ENCODE results near the gene CDC14B.
"Not testable (repeated sequence)": the region's sequence is repeated elsewhere in the genome, so short reads cannot be mapped to it uniquely, and the experiment has no call there.

Gene CDC14B

DNA sequence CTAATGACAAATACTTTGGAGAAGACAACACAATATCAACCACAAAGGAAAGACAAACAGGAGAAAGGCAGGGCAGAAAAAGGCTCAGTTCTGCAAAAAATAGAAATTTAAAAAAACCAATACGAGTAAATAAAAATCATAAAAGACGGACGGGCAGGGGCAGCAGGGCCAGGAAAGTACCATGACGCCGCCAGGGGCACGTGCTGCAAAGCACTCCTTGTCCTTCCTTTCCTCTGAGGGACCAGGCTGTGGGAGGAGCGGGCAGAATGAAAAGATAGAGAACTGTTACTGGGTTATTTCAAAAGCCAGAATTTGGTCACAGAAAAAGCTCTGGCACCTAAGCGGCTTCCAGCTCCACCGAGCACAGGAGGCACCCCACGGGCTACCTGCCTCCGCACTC, 115.7 kb downstream of the CDC14B start:
- no peak for ATAC-seq (ENCODE audit: insufficient read depth, low read depth)
- H3K27me3 ChIP-seq (ENCODE audit: insufficient read depth, low read length, poor library complexity) = no peaks in the 10 kb centered on the region
- TF ChIP-seq, protein P1, sequence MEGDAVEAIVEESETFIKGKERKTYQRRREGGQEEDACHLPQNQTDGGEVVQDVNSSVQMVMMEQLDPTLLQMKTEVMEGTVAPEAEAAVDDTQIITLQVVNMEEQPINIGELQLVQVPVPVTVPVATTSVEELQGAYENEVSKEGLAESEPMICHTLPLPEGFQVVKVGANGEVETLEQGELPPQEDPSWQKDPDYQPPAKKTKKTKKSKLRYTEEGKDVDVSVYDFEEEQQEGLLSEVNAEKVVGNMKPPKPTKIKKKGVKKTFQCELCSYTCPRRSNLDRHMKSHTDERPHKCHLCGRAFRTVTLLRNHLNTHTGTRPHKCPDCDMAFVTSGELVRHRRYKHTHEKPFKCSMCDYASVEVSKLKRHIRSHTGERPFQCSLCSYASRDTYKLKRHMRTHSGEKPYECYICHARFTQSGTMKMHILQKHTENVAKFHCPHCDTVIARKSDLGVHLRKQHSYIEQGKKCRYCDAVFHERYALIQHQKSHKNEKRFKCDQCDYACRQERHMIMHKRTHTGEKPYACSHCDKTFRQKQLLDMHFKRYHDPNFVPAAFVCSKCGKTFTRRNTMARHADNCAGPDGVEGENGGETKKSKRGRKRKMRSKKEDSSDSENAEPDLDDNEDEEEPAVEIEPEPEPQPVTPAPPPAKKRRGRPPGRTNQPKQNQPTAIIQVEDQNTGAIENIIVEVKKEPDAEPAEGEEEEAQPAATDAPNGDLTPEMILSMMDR (IDR thresholded peaks at IDR 0.05; ENCODE audit: borderline replicate concordance, extremely low read depth, low read length, poor library complexity, severe bottlenecking) = no peak
- TF ChIP-seq EZH2 (IDR thresholded peaks at IDR 0.05; ENCODE audit: borderline replicate concordance, low read depth, low read length, severe bottlenecking) = no peak

DNA sequence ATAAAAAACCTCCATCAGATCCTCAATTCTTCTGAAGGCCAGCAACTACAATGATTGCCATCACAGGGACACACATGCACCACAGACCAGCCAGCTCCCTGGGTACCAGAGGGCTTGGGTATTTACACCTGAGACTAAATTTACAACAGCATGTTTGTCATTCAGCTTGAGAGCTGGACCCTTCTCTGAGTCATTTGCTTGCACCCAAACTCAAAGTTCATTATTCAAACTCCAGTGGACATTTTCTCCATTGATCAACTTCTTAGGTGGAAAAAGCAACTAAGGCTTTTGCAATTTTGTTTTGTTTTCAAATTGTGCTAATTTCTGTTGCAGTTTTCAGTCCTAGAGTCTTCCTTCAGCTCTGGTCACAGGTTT, 116.3 kb downstream of the CDC14B start:
- H3K9me3 ChIP-seq (ENCODE audit: insufficient read depth, low read length, severe bottlenecking); ATAC-seq (ENCODE audit: insufficient read depth, low read depth); H3K27ac ChIP-seq (ENCODE audit: low read length); H3K27me3 ChIP-seq (ENCODE audit: insufficient read depth, low read length, poor library complexity); H3K4me3 ChIP-seq (ENCODE audit: low read depth in 1 of 2, low read length in 2 of 2); H3K9ac ChIP-seq (ENCODE audit: low read depth, low read length); H3K36me3 ChIP-seq (ENCODE audit: insufficient read depth, low read length); DNase-seq; H4K20me1 ChIP-seq (ENCODE audit: insufficient read depth, low read length); H2AFZ ChIP-seq (ENCODE audit: low read depth, low read length); H3K79me2 ChIP-seq (ENCODE audit: insufficient read depth, low read length); H3K4me2 ChIP-seq (ENCODE audit: insufficient read depth, low read length); H3K4me1 ChIP-seq (ENCODE audit: insufficient read depth, low read length): not testable (repeated sequence)

More for the DNA sequence above, 115.7 kb downstream of the CDC14B start:
- H3K36me3 ChIP-seq (ENCODE audit: insufficient read depth, low read length) = no peaks in the 10 kb centered on the region
- no peak overlapping the region for H3K9ac ChIP-seq (ENCODE audit: low read depth, low read length)
- no peak overlapping the region for H3K27ac ChIP-seq (ENCODE audit: low read length)
- no peaks in the 10 kb centered on the region for H3K79me2 ChIP-seq (ENCODE audit: insufficient read depth, low read length)
- no peaks in the 10 kb centered on the region for H3K9me3 ChIP-seq (ENCODE audit: insufficient read depth, low read length, severe bottlenecking)
- H3K4me3 ChIP-seq (ENCODE audit: low read depth in 1 of 2, low read length in 2 of 2) = no peak overlapping the region
- H2AFZ ChIP-seq (ENCODE audit: low read depth, low read length) = no peak overlapping the region
- no peaks in the 10 kb centered on the region for H4K20me1 ChIP-seq (ENCODE audit: insufficient read depth, low read length)
- H3K4me2 ChIP-seq (ENCODE audit: insufficient read depth, low read length) = no peak overlapping the region
- no peak for DNase-seq
- no peaks in the 10 kb centered on the region for H3K4me1 ChIP-seq (ENCODE audit: insufficient read depth, low read length)

DNA sequence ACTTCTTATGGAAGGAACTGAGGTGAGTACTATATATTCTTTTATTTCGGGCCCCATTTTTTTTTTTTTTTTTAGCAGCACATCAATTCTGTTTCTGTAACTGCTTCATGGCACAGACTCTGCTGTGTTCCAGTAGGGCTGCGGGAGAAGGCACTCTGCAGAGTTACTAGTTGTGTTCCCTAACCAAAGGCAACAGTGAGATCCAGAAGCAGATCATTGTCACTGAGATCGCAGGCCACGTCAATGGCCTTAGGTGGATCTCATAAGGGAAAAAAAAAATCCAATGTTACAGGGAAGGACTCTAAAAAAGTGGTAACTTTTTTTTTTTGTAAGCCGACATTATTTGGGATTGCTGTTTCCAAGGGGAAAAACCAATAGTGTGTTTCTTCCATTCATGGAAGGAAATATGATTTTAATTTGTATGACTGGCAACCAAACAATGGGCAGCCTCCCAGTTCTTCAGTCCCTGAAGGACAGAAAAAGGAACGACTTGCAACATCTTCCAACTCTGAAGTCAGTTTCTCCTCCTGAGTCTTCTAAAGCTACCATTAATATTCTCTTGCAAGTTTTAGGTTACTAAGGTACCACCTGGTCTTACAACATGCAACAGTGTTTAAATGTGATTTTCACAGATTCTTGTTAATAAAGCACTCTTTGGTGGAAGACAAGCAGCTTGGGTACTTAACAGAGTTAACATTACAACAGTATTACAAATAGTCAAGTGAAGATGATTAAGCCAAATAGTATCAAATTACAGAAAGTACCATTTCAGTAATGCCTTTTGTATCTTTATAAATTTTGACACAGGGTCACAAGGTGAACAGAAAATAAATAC, 116.9 kb downstream of the CDC14B start:
- H3K9me3 ChIP-seq (ENCODE audit: insufficient read depth, low read length, severe bottlenecking) = no peaks in the 10 kb centered on the region
- no peak overlapping the region for H3K4me3 ChIP-seq (ENCODE audit: low read depth in 1 of 2, low read length in 2 of 2)
- ATAC-seq (ENCODE audit: insufficient read depth, low read depth) = no peak
- no peak overlapping the region for H3K27ac ChIP-seq (ENCODE audit: low read length)
- no peaks in the 10 kb centered on the region for H3K27me3 ChIP-seq (ENCODE audit: insufficient read depth, low read length, poor library complexity)
- H3K4me1 ChIP-seq (ENCODE audit: insufficient read depth, low read length) = no peaks in the 10 kb centered on the region
- TF ChIP-seq EZH2 (IDR thresholded peaks at IDR 0.05; ENCODE audit: borderline replicate concordance, low read depth, low read length, severe bottlenecking) = no peak
- TF ChIP-seq, protein P1 (IDR thresholded peaks at IDR 0.05; ENCODE audit: borderline replicate concordance, extremely low read depth, low read length, poor library complexity, severe bottlenecking) = no peak
- no peaks in the 10 kb centered on the region for H4K20me1 ChIP-seq (ENCODE audit: insufficient read depth, low read length)
- no peak overlapping the region for H2AFZ ChIP-seq (ENCODE audit: low read depth, low read length)
- H3K36me3 ChIP-seq (ENCODE audit: insufficient read depth, low read length) = no peaks in the 10 kb centered on the region
- no peak overlapping the region for H3K4me2 ChIP-seq (ENCODE audit: insufficient read depth, low read length)
- H3K79me2 ChIP-seq (ENCODE audit: insufficient read depth, low read length) = no peaks in the 10 kb centered on the region
- no peak for DNase-seq
- no peak overlapping the region for H3K9ac ChIP-seq (ENCODE audit: low read depth, low read length)

DNA sequence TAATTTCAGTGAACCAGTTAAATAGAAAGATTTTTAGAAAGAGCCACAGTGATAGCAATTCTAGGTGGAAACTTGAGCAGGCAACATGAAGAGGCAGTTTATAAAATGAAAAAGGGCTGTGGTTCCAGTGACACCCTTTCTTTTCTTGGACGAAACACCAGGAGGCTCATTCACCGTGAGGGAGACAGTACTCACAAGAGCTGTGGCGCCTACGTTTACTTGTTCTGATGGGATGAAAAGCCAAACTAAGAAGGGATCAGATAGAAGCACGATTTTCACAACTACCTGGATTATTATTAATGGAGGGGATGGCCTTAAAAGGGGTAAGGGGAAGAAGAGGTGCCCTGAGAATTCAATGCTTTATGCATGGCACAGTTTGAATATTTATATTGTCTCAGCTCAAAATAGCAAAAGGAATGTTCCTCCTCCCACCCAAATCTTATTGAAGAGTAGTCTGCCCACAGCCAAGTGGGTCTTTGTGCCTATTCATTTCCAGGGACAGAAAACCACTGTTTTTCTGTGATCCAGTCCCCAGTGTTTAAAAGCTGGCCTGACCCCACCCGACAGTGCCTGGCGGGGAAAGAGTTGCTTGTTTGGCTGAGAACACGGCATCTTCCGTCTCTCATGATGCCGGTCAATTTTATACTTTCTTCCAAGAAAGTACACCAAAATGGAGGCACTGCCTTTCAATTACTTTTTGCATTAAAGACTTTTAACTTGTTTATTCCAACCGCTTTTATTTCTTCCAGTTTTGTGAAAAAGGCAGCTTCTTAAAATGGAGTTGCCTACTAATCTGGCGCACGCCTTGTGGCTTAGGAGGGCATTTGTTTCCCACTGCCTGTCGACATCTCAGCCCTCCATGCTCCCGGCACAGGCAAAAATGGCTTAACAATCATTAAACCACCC, 117.8 kb downstream of the CDC14B start:
- DNase-seq (no peak), ATAC-seq (ENCODE audit: insufficient read depth, low read depth) (no peak)
- no peaks in the 10 kb centered on the region for H3K27me3 ChIP-seq (ENCODE audit: insufficient read depth, low read length, poor library complexity)
- no peak overlapping the region for H3K4me3 ChIP-seq (ENCODE audit: low read depth in 1 of 2, low read length in 2 of 2)
- H3K4me2 ChIP-seq (ENCODE audit: insufficient read depth, low read length) = no peak overlapping the region
- no peaks in the 10 kb centered on the region for H4K20me1 ChIP-seq (ENCODE audit: insufficient read depth, low read length)
- no peak overlapping the region for H3K27ac ChIP-seq (ENCODE audit: low read length)
- H3K36me3 ChIP-seq (ENCODE audit: insufficient read depth, low read length) = no peaks in the 10 kb centered on the region
- H2AFZ ChIP-seq (ENCODE audit: low read depth, low read length) = no peak overlapping the region
- no peaks in the 10 kb centered on the region for H3K9me3 ChIP-seq (ENCODE audit: insufficient read depth, low read length, severe bottlenecking)
- H3K9ac ChIP-seq (ENCODE audit: low read depth, low read length) = no peak overlapping the region
- H3K4me1 ChIP-seq (ENCODE audit: insufficient read depth, low read length) = no peaks in the 10 kb centered on the region
- H3K79me2 ChIP-seq (ENCODE audit: insufficient read depth, low read length) = no peaks in the 10 kb centered on the region
- TF ChIP-seq, protein P1 (IDR thresholded peaks at IDR 0.05; ENCODE audit: borderline replicate concordance, extremely low read depth, low read length, poor library complexity, severe bottlenecking) = no peak
- TF ChIP-seq EZH2 (IDR thresholded peaks at IDR 0.05; ENCODE audit: borderline replicate concordance, low read depth, low read length, severe bottlenecking) = no peak
